Ovary (tissue), 3 donors: ENCODE measurements around the gene PTPN23.

Experiments used
- CTCF ChIP-seq, 3 donors: fragments of 450-650 bp in 2 of 3; fragments of 200-600 bp in 1 of 3; IDR thresholded peaks; one replicate each; pipeline versions ENCODE4 v1.5.1 to v1.8.0; 2016 to 2022; ENCODE audit warnings: antibody characterized with exemption in 3 of 3, mild to moderate bottlenecking in 1 of 3
- POLR2A ChIP-seq: fragments of 450-650 bp; IDR thresholded peaks from one replicate; pipeline ENCODE4 v1.6.1; 2017; ENCODE audit warnings: antibody characterized with exemption, mild to moderate bottlenecking, moderate library complexity
- donor health status: DM: no; HTN: no; CAD: no.

- TF ChIP-seq CTCF (IDR thresholded peaks at IDR 0.05) (no peak), POLR2A (no peak)
Observed at GRCh38 chr3:47348411-47349154, 32.2 kb upstream of the PTPN23 start.
